Activated B cell treated with CpG ODN at 0.5 μM for 24 hours (primary cell): ENCODE measurements around the gene SLC44A4. TPM values are rescaled to one million over a fixed set of nuclear protein-coding genes. Genes with fewer than 3 reads are reported as not detected.

Experiments
- ATAC-seq: fragments of 200-7000 bp; cut with Tn5 transposase; one replicate; pipeline ENCODE4 v1.10.0; 2021; ENCODE audit warnings: low read depth, mild to moderate bottlenecking, moderate library complexity
- CTCF ChIA-PET: fragments of 350-600 bp; sonication (Branson Sonifier 250); formaldehyde crosslinking; loops from one replicate; lab custom pipeline; 2021; ENCODE audit warnings: antibody characterized with exemption; lab: Charles Lee
- POLR2A ChIA-PET: fragments of 350-600 bp; sonication (Branson Sonifier 250); formaldehyde crosslinking; loops from one replicate; lab custom pipeline; 2021; ENCODE audit warnings: antibody characterized with exemption; lab: Charles Lee
- DNase-seq: peaks from one replicate; pipeline ENCODE4 v3.0.0; 2022
- H3K27ac Mint-ChIP-seq: one replicate; pipeline ENCODE4 v1.8.0; 2020; ENCODE audit warnings: mixed read lengths
- H3K27me3 Mint-ChIP-seq: one replicate; pipeline ENCODE4 v1.8.0; 2021; ENCODE audit warnings: mixed read lengths
- H3K36me3 Mint-ChIP-seq: one replicate; pipeline ENCODE4 v1.8.0; 2021; ENCODE audit warnings: low read depth, mixed read lengths
- H3K4me1 Mint-ChIP-seq: one replicate; pipeline ENCODE4 v1.8.0; 2021; ENCODE audit warnings: mixed read lengths
- H3K4me3 Mint-ChIP-seq: one replicate; pipeline ENCODE4 v1.8.0; 2020; ENCODE audit warnings: mild to moderate bottlenecking, mixed read lengths
- H3K9me3 Mint-ChIP-seq: one replicate; pipeline ENCODE4 v1.8.0; 2020; ENCODE audit warnings: mixed read lengths
- intact Hi-C: fragments of 100-400 bp; cut with micrococcal nuclease; formaldehyde crosslinking; loops from one replicate; pipeline ENCODE4 v1.15.1; 2024
- total RNA-seq: library from RNA; stranded (reverse); gene quantifications from 2 replicates; pipeline ENCODE4 v1.2.3, GENCODE V29; 2022
- TF ChIP-seq, protein P1 (sequence below): fragments of 200-600 bp; IDR thresholded peaks from one replicate; pipeline ENCODE4 v1.8.0; 2022; ENCODE audit warnings: antibody characterized with exemption, mild to moderate bottlenecking

SLC44A4 gene
- total RNA-seq, 1 donor from 2014 or later: not detected

GRCh38 chr6:31920811-31921210, 42.0 kb upstream of the SLC44A4 start:
- H3K27me3 Mint-ChIP-seq: no peaks in the 10 kb centered on the region
- no peaks in the 10 kb centered on the region for H3K4me1 Mint-ChIP-seq
- POLR2A ChIA-PET: no interaction called here
- H3K36me3 Mint-ChIP-seq: no peaks in the 10 kb centered on the region
- no peak overlapping the region for H3K27ac Mint-ChIP-seq
- no peak for DNase-seq
- intact Hi-C loops: no loop called here
- CTCF ChIA-PET: no interaction called here
- H3K9me3 Mint-ChIP-seq: no peaks in the 10 kb centered on the region
- TF ChIP-seq, protein P1, sequence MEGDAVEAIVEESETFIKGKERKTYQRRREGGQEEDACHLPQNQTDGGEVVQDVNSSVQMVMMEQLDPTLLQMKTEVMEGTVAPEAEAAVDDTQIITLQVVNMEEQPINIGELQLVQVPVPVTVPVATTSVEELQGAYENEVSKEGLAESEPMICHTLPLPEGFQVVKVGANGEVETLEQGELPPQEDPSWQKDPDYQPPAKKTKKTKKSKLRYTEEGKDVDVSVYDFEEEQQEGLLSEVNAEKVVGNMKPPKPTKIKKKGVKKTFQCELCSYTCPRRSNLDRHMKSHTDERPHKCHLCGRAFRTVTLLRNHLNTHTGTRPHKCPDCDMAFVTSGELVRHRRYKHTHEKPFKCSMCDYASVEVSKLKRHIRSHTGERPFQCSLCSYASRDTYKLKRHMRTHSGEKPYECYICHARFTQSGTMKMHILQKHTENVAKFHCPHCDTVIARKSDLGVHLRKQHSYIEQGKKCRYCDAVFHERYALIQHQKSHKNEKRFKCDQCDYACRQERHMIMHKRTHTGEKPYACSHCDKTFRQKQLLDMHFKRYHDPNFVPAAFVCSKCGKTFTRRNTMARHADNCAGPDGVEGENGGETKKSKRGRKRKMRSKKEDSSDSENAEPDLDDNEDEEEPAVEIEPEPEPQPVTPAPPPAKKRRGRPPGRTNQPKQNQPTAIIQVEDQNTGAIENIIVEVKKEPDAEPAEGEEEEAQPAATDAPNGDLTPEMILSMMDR: no peak
- no peak overlapping the region for H3K4me3 Mint-ChIP-seq
- ATAC-seq: no peak

DNA sequence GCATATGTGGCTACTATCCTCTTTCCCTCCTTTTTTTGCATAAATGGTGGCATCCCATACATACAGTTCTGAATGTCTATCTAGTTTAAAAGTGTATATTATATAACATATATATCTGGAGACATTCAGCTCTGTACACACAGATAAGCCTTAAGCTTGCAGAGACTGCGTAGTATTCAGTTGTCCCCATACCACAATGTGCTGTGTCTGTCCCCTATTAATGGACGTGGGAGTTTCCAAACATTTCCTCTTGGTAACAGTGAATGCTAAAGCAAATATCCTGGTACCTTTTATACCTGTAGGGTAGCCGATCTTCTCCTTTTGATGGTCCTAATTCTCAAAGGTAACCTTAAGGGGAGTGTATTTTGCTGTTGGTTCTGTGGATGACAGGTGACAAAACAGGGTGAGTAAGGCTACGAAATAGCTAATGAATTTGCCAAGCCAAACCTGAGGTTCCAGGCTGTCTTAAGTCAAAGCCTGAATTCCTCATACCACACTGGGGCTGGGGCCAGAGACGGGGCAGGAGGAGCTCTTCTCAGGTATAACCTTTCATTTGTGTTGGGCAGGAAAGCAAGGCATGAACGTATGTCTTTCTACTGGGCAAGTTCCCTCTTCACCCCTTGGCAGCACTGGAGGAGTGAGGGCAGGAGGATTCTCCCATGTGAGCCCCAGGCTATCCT, 41.0 kb upstream of the SLC44A4 start:
- no peak overlapping the region for H3K4me3 Mint-ChIP-seq
- DNase-seq (no peak), ATAC-seq (no peak)
- H3K9me3 Mint-ChIP-seq: no peaks in the 10 kb centered on the region
- no peaks in the 10 kb centered on the region for H3K36me3 Mint-ChIP-seq
- TF ChIP-seq, protein P1: no peak
- no peaks in the 10 kb centered on the region for H3K4me1 Mint-ChIP-seq
- ChIA-PET POLR2A (no interaction called here), CTCF (no interaction called here)
- intact Hi-C loops: no loop called here
- H3K27me3 Mint-ChIP-seq: no peaks in the 10 kb centered on the region
- no peak overlapping the region for H3K27ac Mint-ChIP-seq

- Mint-ChIP-seq H3K4me3 (no peak overlapping the region), H3K9me3 (no peaks in the 10 kb centered on the region), H3K4me1 (no peaks in the 10 kb centered on the region), H3K36me3 (no peaks in the 10 kb centered on the region), H3K27ac (no peak overlapping the region), H3K27me3 (no peaks in the 10 kb centered on the region)
- TF ChIP-seq, protein P1: no peak
- no peak for DNase-seq
- intact Hi-C loops: no loop called here
- ChIA-PET POLR2A (interaction anchor here (0.7 kb wide), 2 partner anchors 10 to 258 kb away, joined by 3 read pairs; partner anchors contain the start of gene C6orf47), CTCF (no interaction called here)
- ATAC-seq: no peak
Measured at GRCh38 chr6:31918069-31918720, 39.4 kb upstream of the SLC44A4 start.

DNA sequence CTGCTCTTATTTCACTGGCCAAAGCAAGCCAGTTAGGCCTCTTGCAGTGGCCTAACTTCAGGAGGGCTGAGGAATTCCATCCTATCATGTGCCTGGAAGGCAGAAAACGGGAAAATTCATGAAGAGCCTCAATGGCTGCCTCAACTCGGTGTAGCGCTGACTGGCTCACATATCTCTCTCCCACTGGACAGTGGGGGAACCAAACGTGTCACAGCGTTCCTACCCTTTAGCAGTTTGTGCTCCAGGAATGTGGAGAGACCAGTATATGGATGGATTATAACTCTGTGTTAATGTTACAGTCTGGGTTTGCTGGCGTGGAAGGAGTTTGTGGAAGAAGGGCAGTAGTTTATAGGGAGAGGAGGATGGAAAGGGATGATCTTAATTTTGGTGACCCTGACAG, 37.0 kb upstream of the SLC44A4 start:
- no peak for ATAC-seq
- Mint-ChIP-seq H3K27ac (no peak overlapping the region), H3K27me3 (peaks cover 3% of the 10 kb centered on the region), H3K36me3 (no peaks in the 10 kb centered on the region), H3K4me3 (no peak overlapping the region), H3K9me3 (no peaks in the 10 kb centered on the region), H3K4me1 (no peaks in the 10 kb centered on the region)
- TF ChIP-seq, protein P1: no peak
- DNase-seq: no peak
- CTCF ChIA-PET: no interaction called here
- intact Hi-C loops: no loop called here
- POLR2A ChIA-PET: interaction anchor here (0.8 to 1.2 kb wide), 2 partner anchors 20 to 373 kb away, joined by 3 read pairs; no protein-coding TSS in a partner anchor

DNA sequence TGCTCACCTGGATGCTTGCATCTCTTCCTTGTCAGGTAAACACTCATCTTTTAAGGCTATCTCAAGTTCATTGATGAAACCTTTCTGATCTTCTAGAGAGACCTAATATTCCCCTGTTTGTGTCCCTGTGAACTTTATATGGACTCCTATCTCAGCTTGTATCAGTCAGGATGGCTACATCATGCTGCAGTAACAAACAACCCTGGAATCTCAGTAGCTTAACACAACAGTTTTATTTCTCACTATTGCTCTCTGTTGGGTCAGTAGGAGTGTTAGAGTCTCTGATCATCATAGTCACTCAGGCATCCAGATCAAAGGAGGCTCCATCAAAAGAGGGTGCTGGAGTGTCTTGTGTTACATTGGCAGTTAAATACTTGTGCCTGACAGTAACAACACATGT, 36.6 kb upstream of the SLC44A4 start:
- DNase-seq (no peak), ATAC-seq (no peak)
- no peaks in the 10 kb centered on the region for H3K9me3 Mint-ChIP-seq
- H3K27me3 Mint-ChIP-seq: peaks cover 3% of the 10 kb centered on the region
- POLR2A ChIA-PET: interaction anchor here (1.2 kb wide), 1 partner anchor 19 kb away, joined by 3 read pairs; no protein-coding TSS in a partner anchor
- CTCF ChIA-PET: no interaction called here
- intact Hi-C loops: no loop called here
- H3K27ac Mint-ChIP-seq: no peak overlapping the region
- H3K4me3 Mint-ChIP-seq: no peak overlapping the region
- H3K36me3 Mint-ChIP-seq: no peaks in the 10 kb centered on the region
- peaks cover 2% of the 10 kb centered on the region for H3K4me1 Mint-ChIP-seq
- TF ChIP-seq, protein P1: no peak
